RWPE2 (cell line): ENCODE data around the gene HS6ST1.

Experiments
- ATAC-seq: fragments of 200-7000 bp; cut with Tn5 transposase; 3 replicates; pipeline ENCODE4 v1.9.1; 2021; ENCODE audit warnings: low read depth
- DNase-seq: peaks from one replicate; pipeline ENCODE4 v3.0.0-alpha.2; 2020; ENCODE audit warnings: low spot score
- H3K27ac ChIP-seq: fragments of 450-650 bp; 2 replicates; pipeline ENCODE4 v1.5.1; 2017; ENCODE audit warnings: mild to moderate bottlenecking; ENCODE audit not compliant: poor library complexity, severe bottlenecking
- H3K27me3 ChIP-seq: fragments of 250-450 bp; sonication (Bioruptor Pico); 2 replicates; pipeline ENCODE4 v1.5.1; 2021; ENCODE audit warnings: mild to moderate bottlenecking, moderate library complexity; ENCODE audit not compliant: insufficient read depth, poor library complexity, severe bottlenecking
- H3K36me3 ChIP-seq: fragments of 250-450 bp; sonication (Bioruptor Pico); 2 replicates; pipeline ENCODE4 v1.5.1; 2020; ENCODE audit warnings: low read depth, mild to moderate bottlenecking, moderate library complexity
- H3K4me1 ChIP-seq: fragments of 250-450 bp; sonication (Bioruptor Pico); 2 replicates; pipeline ENCODE4 v1.5.1; 2021; ENCODE audit warnings: mild to moderate bottlenecking, moderate library complexity; ENCODE audit not compliant: insufficient read depth, poor library complexity, severe bottlenecking
- H3K4me3 ChIP-seq: fragments of 250-450 bp; sonication (Bioruptor Pico); 2 replicates; pipeline ENCODE4 v1.5.1; 2021; ENCODE audit warnings: mild to moderate bottlenecking, moderate library complexity; ENCODE audit not compliant: severe bottlenecking
- H3K9me3 ChIP-seq: fragments of 250-450 bp; sonication (Bioruptor Pico); 2 replicates; pipeline ENCODE4 v1.5.1; 2021; ENCODE audit warnings: mild to moderate bottlenecking, moderate library complexity; ENCODE audit not compliant: severe bottlenecking
- TF ChIP-seq, protein P1 (sequence below): fragments of 450-650 bp; IDR thresholded peaks from one replicate; pipeline ENCODE4 v1.5.1; 2017; ENCODE audit warnings: mild to moderate bottlenecking, moderate library complexity; ENCODE audit not compliant: poor library complexity, severe bottlenecking

HS6ST1 gene

GRCh38 chr2:128322715-128323554 is 4.3 kb upstream of the HS6ST1 start:
- H3K4me1 ChIP-seq = no peaks in the 10 kb centered on the region
- no peak overlapping the region for H3K4me3 ChIP-seq
- H3K27ac ChIP-seq = no peak overlapping the region
- H3K9me3 ChIP-seq = no peaks in the 10 kb centered on the region
- DNase-seq = no peak
- ATAC-seq = no peak
- H3K36me3 ChIP-seq = no peaks in the 10 kb centered on the region
- TF ChIP-seq, protein P1, sequence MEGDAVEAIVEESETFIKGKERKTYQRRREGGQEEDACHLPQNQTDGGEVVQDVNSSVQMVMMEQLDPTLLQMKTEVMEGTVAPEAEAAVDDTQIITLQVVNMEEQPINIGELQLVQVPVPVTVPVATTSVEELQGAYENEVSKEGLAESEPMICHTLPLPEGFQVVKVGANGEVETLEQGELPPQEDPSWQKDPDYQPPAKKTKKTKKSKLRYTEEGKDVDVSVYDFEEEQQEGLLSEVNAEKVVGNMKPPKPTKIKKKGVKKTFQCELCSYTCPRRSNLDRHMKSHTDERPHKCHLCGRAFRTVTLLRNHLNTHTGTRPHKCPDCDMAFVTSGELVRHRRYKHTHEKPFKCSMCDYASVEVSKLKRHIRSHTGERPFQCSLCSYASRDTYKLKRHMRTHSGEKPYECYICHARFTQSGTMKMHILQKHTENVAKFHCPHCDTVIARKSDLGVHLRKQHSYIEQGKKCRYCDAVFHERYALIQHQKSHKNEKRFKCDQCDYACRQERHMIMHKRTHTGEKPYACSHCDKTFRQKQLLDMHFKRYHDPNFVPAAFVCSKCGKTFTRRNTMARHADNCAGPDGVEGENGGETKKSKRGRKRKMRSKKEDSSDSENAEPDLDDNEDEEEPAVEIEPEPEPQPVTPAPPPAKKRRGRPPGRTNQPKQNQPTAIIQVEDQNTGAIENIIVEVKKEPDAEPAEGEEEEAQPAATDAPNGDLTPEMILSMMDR = no peak
- no peaks in the 10 kb centered on the region for H3K27me3 ChIP-seq

DNA sequence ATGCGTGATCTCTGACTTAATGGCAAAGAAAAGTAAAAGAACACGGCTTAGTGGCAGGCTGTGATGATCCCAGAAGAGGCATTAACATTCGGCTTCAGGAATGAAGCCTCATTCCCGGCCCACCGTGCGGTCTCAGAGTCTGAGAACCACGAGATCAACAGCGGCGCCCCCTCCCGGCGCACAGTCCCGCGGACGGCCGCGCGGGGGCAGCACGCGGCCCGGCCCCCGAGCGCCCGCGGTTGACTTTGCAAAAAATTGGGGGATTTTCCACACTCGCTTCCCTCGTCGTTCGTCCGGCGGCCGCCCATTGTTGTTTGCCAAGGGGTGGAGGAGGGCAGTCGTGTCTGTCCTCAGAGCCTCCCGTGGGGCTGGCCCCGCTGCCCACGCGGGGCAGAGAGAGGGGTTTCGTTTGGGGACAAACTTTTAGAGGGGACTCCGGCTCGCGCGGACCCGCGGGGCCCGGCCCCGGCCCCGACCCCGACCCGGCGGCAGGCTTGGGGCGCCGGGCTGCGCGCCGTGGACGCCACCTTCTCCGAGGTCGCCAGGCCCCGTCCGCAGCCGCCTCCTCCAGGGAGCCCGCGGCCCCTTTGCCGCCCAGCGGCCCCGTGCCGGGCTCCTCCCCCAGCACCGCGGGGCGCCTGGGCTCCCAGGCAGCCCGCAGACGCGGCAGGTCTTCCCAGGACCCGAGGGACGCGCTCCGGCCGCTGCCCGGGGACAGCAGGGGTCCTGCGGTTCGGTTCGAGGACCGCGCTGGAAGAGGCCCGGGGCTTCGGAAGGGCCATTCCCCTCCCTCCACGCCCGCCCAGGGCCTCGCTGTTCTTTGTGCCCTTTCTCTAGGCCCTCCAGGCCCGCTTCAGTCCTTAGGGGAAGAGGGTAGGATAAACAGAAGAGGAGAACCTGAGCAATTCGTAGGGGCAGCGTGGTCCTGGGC is 3.4 kb upstream of the HS6ST1 start:
- DNase-seq (peak; percentile 68), ATAC-seq (peak; percentile 67)
- Histone ChIP-seq H3K4me3 (peak overlapping the region; percentile 50), H3K4me1 (no peaks in the 10 kb centered on the region), H3K27me3 (no peaks in the 10 kb centered on the region), H3K27ac (no peak overlapping the region), H3K9me3 (no peaks in the 10 kb centered on the region), H3K36me3 (no peaks in the 10 kb centered on the region)
- TF ChIP-seq, protein P1 = peak; percentile 94

GRCh38 chr2:128320906-128321771 is 2.5 kb upstream of the HS6ST1 start:
- peak overlapping the region; percentile 50 for H3K4me3 ChIP-seq
- ATAC-seq = no peak; the same call in 2 of the 3 replicates
- H3K9me3 ChIP-seq = no peaks in the 10 kb centered on the region
- no peaks in the 10 kb centered on the region for H3K27me3 ChIP-seq
- H3K36me3 ChIP-seq = peaks cover 1% of the 10 kb centered on the region; the same call in 1 of the 2 replicates
- no peak overlapping the region for H3K27ac ChIP-seq
- no peaks in the 10 kb centered on the region for H3K4me1 ChIP-seq
- no peak for DNase-seq
- TF ChIP-seq, protein P1 = no peak

- TF ChIP-seq, protein P1 = no peak
- ATAC-seq (no peak), DNase-seq (no peak)
- no peak overlapping the region for H3K27ac ChIP-seq
- no peak overlapping the region for H3K4me3 ChIP-seq
- no peaks in the 10 kb centered on the region for H3K4me1 ChIP-seq
- H3K27me3 ChIP-seq = no peaks in the 10 kb centered on the region
- no peaks in the 10 kb centered on the region for H3K9me3 ChIP-seq
- peaks cover 4% of the 10 kb centered on the region; the same call in 1 of the 2 replicates for H3K36me3 ChIP-seq
Observed at GRCh38 chr2:128320192-128320905, 1.7 kb upstream of the HS6ST1 start.
